ENCODE data around the gene INO80E. TPM values are rescaled to one million over a fixed set of nuclear protein-coding genes. Genes with fewer than 3 reads are reported as not detected.

The INO80E gene
- total and polyA plus RNA-seq, 9 donors = 23.8 to 81.6 (median 55.5) TPM

DNA sequence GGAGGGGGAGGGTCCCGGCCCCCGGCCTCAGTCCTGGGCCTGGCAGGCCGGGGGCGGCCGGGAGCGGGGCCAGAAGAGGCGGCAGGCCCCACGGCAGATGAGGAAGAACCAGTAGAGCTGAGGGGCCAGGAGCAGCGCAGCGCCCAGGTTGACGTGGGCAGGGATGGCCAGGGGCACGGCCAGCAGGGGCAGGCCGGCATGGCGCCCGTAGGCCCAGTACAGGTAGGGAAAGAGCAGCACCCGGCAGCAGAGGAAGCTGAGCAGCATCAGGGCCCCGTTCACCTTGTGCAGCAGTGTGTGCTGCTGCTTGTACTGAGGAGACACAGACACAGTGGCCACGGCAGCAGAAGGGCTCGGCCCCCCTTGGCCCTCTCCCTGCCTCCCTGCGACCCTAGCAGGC lies 29.1 kb downstream of the INO80E start:
- intact Hi-C loops (cut with DNase I) = loop anchor here in 3 of 4 donors (10.0 kb wide), 2 partner anchors 300 to 330 kb away; no protein-coding TSS in a partner anchor
- 52 to 61% (median 61%) methylated on average over 20 of the region's 20 CpGs for WGBS, 3 donors
- no peaks in the 10 kb centered on the region for H3K36me3 ChIP-seq
- no peaks in the 10 kb centered on the region for H3K9me3 ChIP-seq
- peak in 1 of 5 donors; percentile 28 for DNase-seq
- H3K27me3 ChIP-seq = no peaks in the 10 kb centered on the region
- no peak overlapping the region for H3K4me3 ChIP-seq
- TF ChIP-seq EP300 (IDR thresholded peaks at IDR 0.05) = no peak
- no peak for TF ChIP-seq POLR2A (IDR thresholded peaks at IDR 0.05)
- TF ChIP-seq, protein P1, sequence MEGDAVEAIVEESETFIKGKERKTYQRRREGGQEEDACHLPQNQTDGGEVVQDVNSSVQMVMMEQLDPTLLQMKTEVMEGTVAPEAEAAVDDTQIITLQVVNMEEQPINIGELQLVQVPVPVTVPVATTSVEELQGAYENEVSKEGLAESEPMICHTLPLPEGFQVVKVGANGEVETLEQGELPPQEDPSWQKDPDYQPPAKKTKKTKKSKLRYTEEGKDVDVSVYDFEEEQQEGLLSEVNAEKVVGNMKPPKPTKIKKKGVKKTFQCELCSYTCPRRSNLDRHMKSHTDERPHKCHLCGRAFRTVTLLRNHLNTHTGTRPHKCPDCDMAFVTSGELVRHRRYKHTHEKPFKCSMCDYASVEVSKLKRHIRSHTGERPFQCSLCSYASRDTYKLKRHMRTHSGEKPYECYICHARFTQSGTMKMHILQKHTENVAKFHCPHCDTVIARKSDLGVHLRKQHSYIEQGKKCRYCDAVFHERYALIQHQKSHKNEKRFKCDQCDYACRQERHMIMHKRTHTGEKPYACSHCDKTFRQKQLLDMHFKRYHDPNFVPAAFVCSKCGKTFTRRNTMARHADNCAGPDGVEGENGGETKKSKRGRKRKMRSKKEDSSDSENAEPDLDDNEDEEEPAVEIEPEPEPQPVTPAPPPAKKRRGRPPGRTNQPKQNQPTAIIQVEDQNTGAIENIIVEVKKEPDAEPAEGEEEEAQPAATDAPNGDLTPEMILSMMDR (IDR thresholded peaks at IDR 0.05) = no peak
- H3K4me1 ChIP-seq (ENCODE audit: insufficient read depth) = no peaks in the 10 kb centered on the region
- H3K27ac ChIP-seq = no peak overlapping the region

DNA sequence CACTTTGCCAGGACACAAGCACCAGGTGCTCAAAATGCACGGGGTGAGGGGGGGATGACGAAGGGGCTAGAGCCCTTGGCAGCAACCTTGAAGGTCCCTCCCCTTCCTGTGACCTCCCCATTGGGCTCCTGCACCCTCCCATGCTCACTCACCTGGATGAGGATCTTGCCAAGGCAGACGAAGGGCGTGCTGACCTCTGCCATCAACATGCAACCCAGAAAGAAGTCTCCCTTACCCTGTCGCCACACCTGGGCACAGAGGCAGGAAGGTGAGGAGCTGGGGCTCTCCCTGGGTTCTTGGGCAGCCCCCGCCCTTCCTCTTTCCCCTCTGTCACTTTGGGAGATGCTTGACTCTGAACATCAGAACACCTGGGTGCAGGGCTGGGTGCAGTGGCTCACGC lies 29.5 kb downstream of the INO80E start:
- WGBS, 3 donors = 49 to 58% (median 50%) methylated on average over 7 of the region's 7 CpGs
- TF ChIP-seq POLR2A (IDR thresholded peaks at IDR 0.05) (no peak), EP300 (IDR thresholded peaks at IDR 0.05) (no peak)
- TF ChIP-seq, protein P1 (IDR thresholded peaks at IDR 0.05) = no peak
- intact Hi-C loops (cut with DNase I) = loop anchor here in 3 of 4 donors (10.0 kb wide), 2 partner anchors 301 to 331 kb away; no protein-coding TSS in a partner anchor

DNA sequence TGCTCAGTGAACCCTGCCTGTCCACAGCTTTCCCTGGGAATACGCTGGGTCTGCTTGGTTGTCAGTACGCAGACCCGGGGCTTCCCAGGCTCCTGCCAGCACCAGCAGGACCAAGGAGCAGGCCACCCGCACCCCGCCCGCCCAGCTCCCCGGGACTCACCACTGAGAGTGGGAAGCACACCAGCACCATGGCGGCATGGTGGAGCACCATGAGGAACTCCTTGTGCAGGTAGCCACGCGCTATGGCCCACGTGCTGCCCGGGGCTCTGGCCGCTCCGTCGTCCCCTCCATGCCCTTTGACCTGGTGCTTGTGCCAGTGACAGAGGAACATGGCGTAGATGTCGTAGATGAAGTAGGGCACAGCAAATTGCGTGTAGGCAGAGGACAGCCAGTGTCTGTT lies 30.4 kb downstream of the INO80E start:
- no peak for TF ChIP-seq POLR2A (IDR thresholded peaks at IDR 0.05)
- TF ChIP-seq EP300 (IDR thresholded peaks at IDR 0.05) = no peak
- TF ChIP-seq, protein P1 (IDR thresholded peaks at IDR 0.05) = no peak
- no peaks in the 10 kb centered on the region for H3K9me3 ChIP-seq
- intact Hi-C loops (cut with DNase I) = loop anchor here in 3 of 4 donors (10.0 kb wide), 2 partner anchors 302 to 332 kb away; no protein-coding TSS in a partner anchor
- no peak overlapping the region for H3K4me3 ChIP-seq
- 82 to 87% (median 84%) methylated on average over 15 to 18 of the region's 18 CpGs for WGBS, 3 donors
- no peak for DNase-seq
- no peaks in the 10 kb centered on the region for H3K36me3 ChIP-seq
- no peak overlapping the region for H3K27ac ChIP-seq
- H3K4me1 ChIP-seq (ENCODE audit: insufficient read depth) = no peaks in the 10 kb centered on the region
- peaks cover 2% of the 10 kb centered on the region for H3K27me3 ChIP-seq

More for the DNA sequence above, 29.5 kb downstream of the INO80E start:
- no peak for DNase-seq
- H3K27ac ChIP-seq = no peak overlapping the region
- H3K4me1 ChIP-seq (ENCODE audit: insufficient read depth) = no peaks in the 10 kb centered on the region
- H3K9me3 ChIP-seq = no peaks in the 10 kb centered on the region
- no peaks in the 10 kb centered on the region for H3K27me3 ChIP-seq
- no peak overlapping the region for H3K4me3 ChIP-seq
- H3K36me3 ChIP-seq = no peaks in the 10 kb centered on the region

DNA sequence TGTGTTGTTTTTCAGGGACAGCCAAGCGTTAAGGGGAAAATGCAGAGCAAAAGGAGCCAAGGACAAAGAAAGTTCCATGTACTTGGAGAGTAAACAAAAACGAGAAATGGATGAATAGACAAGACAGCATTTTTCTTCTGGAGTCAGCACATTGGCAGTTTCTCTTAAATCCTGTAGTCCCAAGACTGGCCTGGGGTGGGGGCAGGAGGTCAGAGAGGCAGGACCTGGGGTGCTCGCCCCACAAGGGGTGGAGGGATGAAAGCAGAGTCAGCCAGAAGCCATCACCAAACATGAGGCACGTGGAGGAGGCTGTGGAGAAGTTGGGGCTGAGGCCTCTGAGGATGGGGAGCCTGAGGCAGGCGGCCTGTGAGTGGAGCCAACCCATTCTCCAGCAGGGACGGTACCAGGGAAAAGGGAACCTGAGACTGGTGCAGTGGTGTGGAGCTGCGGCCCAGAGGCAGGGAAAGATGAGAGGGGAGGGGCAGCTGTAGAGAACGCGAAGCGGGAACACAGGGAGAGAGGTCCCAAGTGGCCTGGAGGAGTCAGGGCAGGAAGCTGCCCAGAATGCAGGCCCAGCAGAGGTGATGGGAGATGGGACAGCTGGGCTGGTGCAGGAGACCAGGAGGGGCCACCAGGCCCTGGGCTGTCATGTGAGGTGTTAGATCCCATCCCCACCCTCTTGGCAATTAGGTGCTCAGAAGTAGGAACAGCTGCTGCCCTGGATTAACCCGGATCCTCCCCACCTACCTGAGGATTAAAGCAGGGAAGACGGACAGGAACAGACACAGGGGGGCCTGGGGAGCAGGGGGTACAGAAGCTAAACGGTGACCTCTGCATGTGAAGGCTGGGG lies 31.8 kb downstream of the INO80E start:
- Histone ChIP-seq H3K27me3 (peaks cover 3% of the 10 kb centered on the region), H3K4me1 (ENCODE audit: insufficient read depth) (no peaks in the 10 kb centered on the region), H3K36me3 (no peaks in the 10 kb centered on the region), H3K4me3 (no peak overlapping the region), H3K27ac (no peak overlapping the region), H3K9me3 (no peaks in the 10 kb centered on the region)
- no peak for DNase-seq
- intact Hi-C loops (cut with DNase I) = loop anchor here in 3 of 4 donors (10.0 kb wide), 2 partner anchors 303 to 333 kb away; no protein-coding TSS in a partner anchor
- WGBS, 3 donors = 35 to 40% (median 39%) methylated on average over 12 to 13 of the region's 13 CpGs
- TF ChIP-seq EP300 (IDR thresholded peaks at IDR 0.05) (no peak), POLR2A (IDR thresholded peaks at IDR 0.05) (no peak)
- TF ChIP-seq, protein P1 (IDR thresholded peaks at IDR 0.05) = no peak

All from ovary (tissue), 9 donors.